Activated CD4-positive, alpha-beta memory T cell treated with anti-CD3 and anti-CD28 coated beads for 36 hours (primary cell): ENCODE measurements around the gene LYRM9. TPM values are rescaled to one million over a fixed set of nuclear protein-coding genes. Genes with fewer than 3 reads are reported as not detected.
A peak's percentile ranks its signal among the peaks of the same experiment; 100 is the strongest.
"Not testable (repeated sequence)": the region's sequence is repeated elsewhere in the genome, so short reads cannot be mapped to it uniquely, and the experiment has no call there.

Experiments
- CTCF ChIA-PET: fragments of 350-600 bp; sonication (Branson Sonifier 250); formaldehyde crosslinking; loops from one replicate; lab custom pipeline; 2021; ENCODE audit warnings: antibody characterized with exemption, inconsistent platforms; lab: Charles Lee
- POLR2A ChIA-PET: fragments of 350-600 bp; sonication (Branson Sonifier 250); formaldehyde crosslinking; loops from one replicate; lab custom pipeline; 2021; ENCODE audit warnings: antibody characterized with exemption; lab: Charles Lee
- DNase-seq: peaks from one replicate; pipeline ENCODE4 v3.0.0-alpha.2; 2020
- H3K27ac Mint-ChIP-seq: one replicate; pipeline ENCODE4 v1.8.0; 2021; ENCODE audit warnings: mixed read lengths
- H3K27me3 Mint-ChIP-seq: one replicate; pipeline ENCODE4 v1.8.0; 2021; ENCODE audit warnings: mixed read lengths
- H3K36me3 Mint-ChIP-seq: one replicate; pipeline ENCODE4 v1.8.0; 2021; ENCODE audit warnings: mixed read lengths
- H3K4me1 Mint-ChIP-seq: one replicate; pipeline ENCODE4 v1.8.0; 2021; ENCODE audit warnings: low read depth, mixed read lengths
- H3K4me3 Mint-ChIP-seq: one replicate; pipeline ENCODE4 v1.8.0; 2021; ENCODE audit warnings: mild to moderate bottlenecking, mixed read lengths
- H3K9me3 Mint-ChIP-seq: one replicate; pipeline ENCODE4 v1.8.0; 2021; ENCODE audit warnings: mixed read lengths
- intact Hi-C: fragments of 100-400 bp; cut with micrococcal nuclease; formaldehyde crosslinking; loops from one replicate; pipeline ENCODE4 v1.15.1; 2023
- total RNA-seq, 2 experiments: library from RNA; stranded (reverse); gene quantifications; one replicate each; pipeline ENCODE4 v1.2.3, GENCODE V29; 2021

The LYRM9 gene
- total RNA-seq, 2 experiments from 2014 or later = 5.7 to 6.8 TPM

GRCh38 chr17:27888945-27889344 lies 4.2 kb downstream of the LYRM9 start:
- DNase-seq = no peak
- intact Hi-C loops = no loop called here
- ChIA-PET POLR2A (no interaction called here), CTCF (interaction anchor here (1.6 kb wide), 2 partner anchors 84 to 133 kb away, joined by 3 to 9 read pairs; no protein-coding TSS in a partner anchor)
- H3K4me1 Mint-ChIP-seq = peaks cover 15% of the 10 kb centered on the region
- H3K9me3 Mint-ChIP-seq = no peaks in the 10 kb centered on the region
- no peak overlapping the region for H3K27ac Mint-ChIP-seq
- H3K27me3 Mint-ChIP-seq = no peaks in the 10 kb centered on the region
- H3K36me3 Mint-ChIP-seq = no peaks in the 10 kb centered on the region
- no peak overlapping the region for H3K4me3 Mint-ChIP-seq

GRCh38 chr17:27888067-27888466 lies 5.1 kb downstream of the LYRM9 start:
- POLR2A ChIA-PET = no interaction called here
- no peak for DNase-seq
- CTCF ChIA-PET = interaction anchor here (1.6 kb wide), 1 partner anchor 83 kb away, joined by 9 read pairs; no protein-coding TSS in a partner anchor
- intact Hi-C loops = no loop called here
- no peaks in the 10 kb centered on the region for H3K9me3 Mint-ChIP-seq
- H3K27ac Mint-ChIP-seq = no peak overlapping the region
- peaks cover 8% of the 10 kb centered on the region for H3K4me1 Mint-ChIP-seq
- H3K36me3 Mint-ChIP-seq = no peaks in the 10 kb centered on the region
- H3K4me3 Mint-ChIP-seq = no peak overlapping the region
- H3K27me3 Mint-ChIP-seq = no peaks in the 10 kb centered on the region

DNA sequence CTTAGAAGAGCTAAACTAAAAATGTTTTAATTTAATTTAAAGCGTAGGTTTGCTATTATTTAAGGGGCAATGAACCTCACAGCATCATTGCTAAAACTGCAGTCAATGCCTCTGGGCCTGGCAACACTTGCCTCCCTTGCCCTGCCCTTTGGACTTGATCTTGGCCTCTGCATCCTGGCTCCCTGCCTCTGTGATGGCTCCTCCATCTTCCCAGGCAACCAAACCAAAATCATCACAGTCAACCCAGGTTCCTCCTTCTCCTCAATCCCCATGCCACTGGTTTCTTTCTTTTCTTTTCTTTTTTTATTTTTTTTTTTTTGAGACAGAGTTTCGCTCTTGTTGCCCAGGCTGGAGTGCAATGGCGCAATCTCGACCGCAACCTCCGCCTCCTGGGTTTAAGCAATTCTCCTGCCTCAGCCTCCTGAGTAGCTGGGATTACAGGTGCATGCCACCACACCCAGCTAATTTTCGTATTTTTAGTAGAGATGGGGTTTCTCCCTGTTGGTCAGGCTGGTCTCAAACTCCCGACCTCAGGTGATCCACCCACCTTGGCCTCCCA lies 6.7 kb downstream of the LYRM9 start:
- H3K27me3 Mint-ChIP-seq, H3K9me3 Mint-ChIP-seq, POLR2A ChIA-PET, H3K36me3 Mint-ChIP-seq, intact Hi-C loops, H3K27ac Mint-ChIP-seq, DNase-seq, H3K4me1 Mint-ChIP-seq, H3K4me3 Mint-ChIP-seq: not testable (repeated sequence)
- CTCF ChIA-PET = interaction anchor here (14.0 kb wide), 1 partner anchor 81 kb away, joined by 554 read pairs; the partner anchor contains the start of gene NOS2

GRCh38 chr17:27882162-27882840 lies 10.9 kb downstream of the LYRM9 start:
- DNase-seq = no peak
- no peaks in the 10 kb centered on the region for H3K27me3 Mint-ChIP-seq
- POLR2A ChIA-PET = no interaction called here
- no peak overlapping the region for H3K27ac Mint-ChIP-seq
- no peak overlapping the region for H3K4me3 Mint-ChIP-seq
- no peaks in the 10 kb centered on the region for H3K9me3 Mint-ChIP-seq
- peaks cover 19% of the 10 kb centered on the region for H3K4me1 Mint-ChIP-seq
- peaks cover 2% of the 10 kb centered on the region for H3K36me3 Mint-ChIP-seq
- CTCF ChIA-PET = interaction anchor here (2.5 to 14.0 kb wide), 4 partner anchors 10 to 126 kb away, joined by 11 to 554 read pairs (median 111); partner anchors contain the start of genes LYRM9 and NOS2
- intact Hi-C loops = no loop called here

GRCh38 chr17:27879987-27880608 lies 13.1 kb downstream of the LYRM9 start:
- Mint-ChIP-seq H3K27ac (no peak overlapping the region), H3K27me3 (no peaks in the 10 kb centered on the region), H3K36me3 (peaks cover 2% of the 10 kb centered on the region), H3K4me1 (peaks cover 16% of the 10 kb centered on the region), H3K9me3 (no peaks in the 10 kb centered on the region), H3K4me3 (no peak overlapping the region)
- intact Hi-C loops = loop anchor here (1.0 to 2.0 kb wide), 3 partner anchors 75 to 229 kb away; no protein-coding TSS in a partner anchor
- peak; percentile 84 for DNase-seq
- ChIA-PET POLR2A (interaction anchor here (1.2 to 1.3 kb wide), 3 partner anchors 13 to 74 kb away, joined by 5 to 7 read pairs (median 6); partner anchors contain the start of gene LYRM9), CTCF (interaction anchor here (0.5 to 14.0 kb wide), 36 partner anchors 10 to 499 kb away, joined by 3 to 554 read pairs (median 4); partner anchors contain the start of genes LYRM9 and NOS2)

DNA sequence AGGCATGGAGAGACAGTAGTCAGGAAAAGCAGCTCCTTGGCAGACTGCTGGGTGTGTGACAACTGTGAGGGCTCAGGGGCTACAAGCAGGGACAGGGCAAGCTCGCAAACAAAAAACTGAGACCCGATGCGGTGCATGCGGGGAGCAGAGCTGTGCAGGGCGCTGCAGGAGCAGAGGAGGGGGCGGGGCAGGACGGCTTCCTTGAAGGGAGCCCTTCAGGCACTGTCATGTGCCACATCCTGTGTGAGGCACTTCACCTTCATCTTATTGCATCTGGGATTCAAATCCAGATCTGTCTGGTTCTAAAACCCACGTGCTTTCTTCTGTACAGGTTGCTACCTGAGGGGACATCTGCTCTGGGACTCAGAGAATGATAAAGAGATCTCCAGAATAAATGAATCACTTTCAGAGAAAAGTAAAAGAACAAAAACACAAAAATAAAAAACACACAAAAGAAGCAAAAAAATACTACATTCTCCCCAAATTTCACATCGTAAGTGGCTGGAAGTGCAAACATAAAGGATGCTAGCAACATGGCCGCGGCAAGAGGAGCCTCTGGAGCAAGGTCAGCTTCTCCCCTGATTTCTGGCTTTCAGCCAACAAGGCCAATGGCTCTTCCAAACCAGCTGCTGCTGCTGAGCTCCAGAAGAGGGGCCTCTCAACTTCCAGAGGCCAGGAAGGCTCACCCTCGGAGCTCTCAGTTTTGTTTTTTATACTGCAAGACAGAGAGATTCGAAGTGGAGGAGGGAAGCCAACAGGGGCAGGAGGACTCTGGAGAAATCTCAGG lies 14.2 kb downstream of the LYRM9 start:
- Mint-ChIP-seq H3K27ac (no peak overlapping the region), H3K9me3 (no peaks in the 10 kb centered on the region), H3K4me1 (peaks cover 16% of the 10 kb centered on the region), H3K36me3 (peaks cover 5% of the 10 kb centered on the region), H3K4me3 (no peak overlapping the region), H3K27me3 (no peaks in the 10 kb centered on the region)
- ChIA-PET POLR2A (interaction anchor here (0.8 to 1.3 kb wide), 2 partner anchors 14 to 71 kb away, joined by 3 to 6 read pairs; partner anchors contain the start of gene LYRM9), CTCF (interaction anchor here (0.9 to 14.0 kb wide), 20 partner anchors 9 to 269 kb away, joined by 3 to 554 read pairs (median 4); partner anchors contain the start of genes LYRM9 and NOS2)
- DNase-seq = peak; percentile 72
- intact Hi-C loops = loop anchor here (1.0 to 2.0 kb wide), 2 partner anchors 119 to 228 kb away; no protein-coding TSS in a partner anchor

DNA sequence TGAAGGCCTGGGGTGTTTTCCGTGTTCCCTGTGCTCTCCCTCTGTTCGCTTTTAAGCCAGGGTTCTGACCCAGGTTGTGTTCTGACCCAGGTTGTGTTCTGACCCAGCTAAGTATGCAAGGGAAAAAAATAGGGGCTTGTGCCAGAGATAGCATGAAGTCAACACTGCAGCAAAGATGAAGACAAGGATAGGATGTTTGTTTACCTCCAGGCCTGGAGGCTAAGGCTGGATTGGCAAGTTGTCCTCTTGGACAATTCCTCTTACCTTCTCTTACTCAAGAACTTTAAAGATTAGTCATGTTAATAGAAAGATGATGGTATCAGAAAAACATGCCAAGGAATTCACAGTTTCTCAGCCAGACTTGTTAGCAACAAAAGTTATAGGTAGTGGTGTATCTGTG lies 19.4 kb downstream of the LYRM9 start:
- Mint-ChIP-seq H3K4me3 (no peak overlapping the region), H3K4me1 (peaks cover 4% of the 10 kb centered on the region), H3K27ac (no peak overlapping the region), H3K36me3 (peaks cover 8% of the 10 kb centered on the region), H3K27me3 (no peaks in the 10 kb centered on the region), H3K9me3 (no peaks in the 10 kb centered on the region)
- DNase-seq = no peak
- POLR2A ChIA-PET = no interaction called here
- CTCF ChIA-PET = interaction anchor here (14.0 kb wide), 1 partner anchor 68 kb away, joined by 554 read pairs; the partner anchor contains the start of gene NOS2
- intact Hi-C loops = no loop called here

GRCh38 chr17:27873211-27873610 lies 20.0 kb downstream of the LYRM9 start:
- Mint-ChIP-seq H3K27me3 (no peaks in the 10 kb centered on the region), H3K36me3 (peaks cover 8% of the 10 kb centered on the region), H3K9me3 (no peaks in the 10 kb centered on the region), H3K4me3 (no peak overlapping the region), H3K4me1 (no peaks in the 10 kb centered on the region), H3K27ac (no peak overlapping the region)
- CTCF ChIA-PET = interaction anchor here (14.0 kb wide), 1 partner anchor 68 kb away, joined by 554 read pairs; the partner anchor contains the start of gene NOS2
- no peak for DNase-seq
- intact Hi-C loops = no loop called here
- POLR2A ChIA-PET = no interaction called here

GRCh38 chr17:27872776-27873175 lies 20.4 kb downstream of the LYRM9 start:
- H3K27ac Mint-ChIP-seq = no peak overlapping the region
- POLR2A ChIA-PET = no interaction called here
- no peak for DNase-seq
- peaks cover 8% of the 10 kb centered on the region for H3K36me3 Mint-ChIP-seq
- no peak overlapping the region for H3K4me3 Mint-ChIP-seq
- H3K27me3 Mint-ChIP-seq = no peaks in the 10 kb centered on the region
- CTCF ChIA-PET = no interaction called here
- no peaks in the 10 kb centered on the region for H3K9me3 Mint-ChIP-seq
- intact Hi-C loops = no loop called here
- H3K4me1 Mint-ChIP-seq = no peaks in the 10 kb centered on the region

DNA sequence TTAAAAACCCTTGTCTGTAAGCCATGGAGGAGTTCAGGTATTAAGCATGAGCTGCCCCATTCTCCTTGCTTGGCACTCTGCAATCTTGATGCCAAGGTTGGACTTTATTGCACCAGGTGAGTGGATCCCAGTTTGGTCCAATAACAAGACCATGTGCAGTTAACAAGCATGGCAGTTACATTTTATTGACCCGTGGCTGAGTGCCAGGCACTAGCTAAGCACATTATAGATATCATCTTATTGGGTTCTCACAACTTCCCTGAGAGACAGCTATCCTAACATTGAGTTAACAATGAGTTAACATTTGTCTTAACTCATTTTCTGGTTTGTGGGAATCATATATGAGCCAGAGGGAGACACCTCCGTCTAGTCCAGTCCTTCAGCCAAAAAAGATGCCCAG lies 21.8 kb downstream of the LYRM9 start:
- ChIA-PET CTCF (interaction anchor here (0.6 to 0.9 kb wide), 2 partner anchors 66 to 111 kb away, joined by 3 read pairs; no protein-coding TSS in a partner anchor), POLR2A (no interaction called here)
- no peak overlapping the region for H3K4me3 Mint-ChIP-seq
- H3K36me3 Mint-ChIP-seq = peaks cover 8% of the 10 kb centered on the region
- no peaks in the 10 kb centered on the region for H3K27me3 Mint-ChIP-seq
- no peak overlapping the region for H3K27ac Mint-ChIP-seq
- no peak for DNase-seq
- intact Hi-C loops = no loop called here
- H3K4me1 Mint-ChIP-seq = no peaks in the 10 kb centered on the region
- no peaks in the 10 kb centered on the region for H3K9me3 Mint-ChIP-seq

DNA sequence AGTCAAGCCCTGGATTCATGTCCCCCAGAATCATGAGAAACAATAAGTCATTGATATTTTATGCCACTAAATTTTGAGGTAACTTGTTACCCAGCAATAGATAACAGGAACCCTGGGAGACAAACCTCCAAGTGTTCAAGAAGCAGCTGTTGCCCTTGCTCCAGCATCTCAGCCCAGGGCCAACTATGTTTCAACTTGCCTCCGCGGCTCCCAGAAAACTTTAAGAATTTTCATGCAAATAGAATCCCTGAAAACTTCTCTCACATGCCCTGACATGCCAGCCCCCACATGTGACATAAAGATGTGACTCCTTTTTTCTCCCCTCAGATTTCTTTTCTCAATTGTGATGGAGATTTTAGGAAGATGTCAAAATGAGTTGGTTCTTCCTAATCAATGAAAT lies 22.8 kb downstream of the LYRM9 start:
- no peaks in the 10 kb centered on the region for H3K27me3 Mint-ChIP-seq
- H3K36me3 Mint-ChIP-seq = peaks cover 8% of the 10 kb centered on the region
- no peaks in the 10 kb centered on the region for H3K9me3 Mint-ChIP-seq
- DNase-seq = no peak
- intact Hi-C loops = no loop called here
- ChIA-PET POLR2A (no interaction called here), CTCF (interaction anchor here (0.7 to 1.0 kb wide), 5 partner anchors 10 to 114 kb away, joined by 3 to 5 read pairs (median 3); no protein-coding TSS in a partner anchor)
- no peak overlapping the region for H3K4me3 Mint-ChIP-seq
- H3K27ac Mint-ChIP-seq = no peak overlapping the region
- H3K4me1 Mint-ChIP-seq = no peaks in the 10 kb centered on the region
